Chondrocyte (in vitro differentiated cells): Measurements from ENCODE around the gene LSS. TPM values are rescaled to one million over a fixed set of nuclear protein-coding genes. Genes with fewer than 3 reads are reported as not detected.
A peak's percentile ranks its signal among the peaks of the same experiment; 100 is the strongest.

Source experiments
- DNase-seq: peaks from one replicate; pipeline ENCODE4 v3.0.0; 2021; ENCODE audit warnings: mixed read lengths, low spot score
- H3K27ac Mint-ChIP-seq: one replicate; pipeline ENCODE4 v1.8.0; 2021; ENCODE audit warnings: mild to moderate bottlenecking, moderate library complexity, mixed read lengths; ENCODE audit not compliant: unreplicated experiment
- H3K27me3 Mint-ChIP-seq: 2 replicates; pipeline ENCODE4 v1.8.0; 2021; ENCODE audit warnings: low read depth, mixed read lengths
- H3K36me3 Mint-ChIP-seq: 2 replicates; pipeline ENCODE4 v1.8.0; 2021; ENCODE audit warnings: low read depth, mixed read lengths
- H3K4me1 Mint-ChIP-seq: 2 replicates; pipeline ENCODE4 v1.8.0; 2021; ENCODE audit warnings: low read depth, mild to moderate bottlenecking, mixed read lengths
- H3K4me3 Mint-ChIP-seq: one replicate; pipeline ENCODE4 v1.8.0; 2021; ENCODE audit warnings: mild to moderate bottlenecking, moderate library complexity, mixed read lengths; ENCODE audit not compliant: unreplicated experiment
- H3K9me3 Mint-ChIP-seq: 2 replicates; pipeline ENCODE4 v1.8.0; 2021; ENCODE audit warnings: low read depth, mixed read lengths
- long read RNA-seq: library from polyadenylated mRNA; stranded (forward); transcript quantifications from one replicate; pipeline ENCODE4 v2.0.0, GENCODE V29; 2021
- total RNA-seq: library from RNA; stranded (reverse); gene quantifications from 3 replicates; pipeline ENCODE4 v1.2.1, GENCODE V29; 2021
- TF ChIP-seq, protein P1 (sequence below): fragments of 200-600 bp; sonication (generic); IDR thresholded peaks from 2 replicates; pipeline ENCODE4 v1.5.0; 2021; ENCODE audit warnings: antibody characterized with exemption, mild to moderate bottlenecking, moderate library complexity

The LSS gene
- 93.2 to 110 TPM (median 107 TPM) in 3 replicates for total RNA-seq
- long read RNA-seq, full-length matches to known transcripts, result 37 of 88 reads
- long read RNA-seq, partial matches to known transcripts, result 17 of 88 reads
- long read RNA-seq, other reads (novel, unspliced or antisense), result 34 of 88 reads

GRCh38 chr21:46228345-46229051 lies at the start of gene LSS:
TSS of gene LSS (minus strand) at chr21:46228774. CDS start at chr21:46228745, 29 bp downstream.
- peak within 1 kb of the TSS; percentile 95 for H3K27ac Mint-ChIP-seq
- peak; percentile 100 for DNase-seq
- H3K27me3 Mint-ChIP-seq, result no peaks in the 10 kb centered on the region
- peak within 1 kb of the TSS; percentile 93 for H3K4me3 Mint-ChIP-seq
- no peaks in the 10 kb centered on the region for H3K9me3 Mint-ChIP-seq
- peaks cover 8% of the 10 kb centered on the region for H3K36me3 Mint-ChIP-seq
- peaks cover 48% of the 10 kb centered on the region for H3K4me1 Mint-ChIP-seq
- TF ChIP-seq, protein P1, sequence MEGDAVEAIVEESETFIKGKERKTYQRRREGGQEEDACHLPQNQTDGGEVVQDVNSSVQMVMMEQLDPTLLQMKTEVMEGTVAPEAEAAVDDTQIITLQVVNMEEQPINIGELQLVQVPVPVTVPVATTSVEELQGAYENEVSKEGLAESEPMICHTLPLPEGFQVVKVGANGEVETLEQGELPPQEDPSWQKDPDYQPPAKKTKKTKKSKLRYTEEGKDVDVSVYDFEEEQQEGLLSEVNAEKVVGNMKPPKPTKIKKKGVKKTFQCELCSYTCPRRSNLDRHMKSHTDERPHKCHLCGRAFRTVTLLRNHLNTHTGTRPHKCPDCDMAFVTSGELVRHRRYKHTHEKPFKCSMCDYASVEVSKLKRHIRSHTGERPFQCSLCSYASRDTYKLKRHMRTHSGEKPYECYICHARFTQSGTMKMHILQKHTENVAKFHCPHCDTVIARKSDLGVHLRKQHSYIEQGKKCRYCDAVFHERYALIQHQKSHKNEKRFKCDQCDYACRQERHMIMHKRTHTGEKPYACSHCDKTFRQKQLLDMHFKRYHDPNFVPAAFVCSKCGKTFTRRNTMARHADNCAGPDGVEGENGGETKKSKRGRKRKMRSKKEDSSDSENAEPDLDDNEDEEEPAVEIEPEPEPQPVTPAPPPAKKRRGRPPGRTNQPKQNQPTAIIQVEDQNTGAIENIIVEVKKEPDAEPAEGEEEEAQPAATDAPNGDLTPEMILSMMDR, result no peak

- no peaks in the 10 kb centered on the region for H3K9me3 Mint-ChIP-seq
- no peaks in the 10 kb centered on the region for H3K27me3 Mint-ChIP-seq
- H3K4me3 Mint-ChIP-seq, result no peak overlapping the region
- DNase-seq, result no peak
- H3K36me3 Mint-ChIP-seq, result peaks cover 45% of the 10 kb centered on the region
- H3K27ac Mint-ChIP-seq, result no peak overlapping the region
- TF ChIP-seq, protein P1, result no peak
- no peaks in the 10 kb centered on the region for H3K4me1 Mint-ChIP-seq
Observed at GRCh38 chr21:46274797-46275390, 46.3 kb upstream of the LSS start.

GRCh38 chr21:46273341-46273740 lies 44.8 kb upstream of the LSS start:
- Mint-ChIP-seq H3K9me3 (no peaks in the 10 kb centered on the region), H3K4me3 (no peak overlapping the region), H3K27me3 (no peaks in the 10 kb centered on the region), H3K27ac (no peak overlapping the region), H3K36me3 (peaks cover 46% of the 10 kb centered on the region), H3K4me1 (no peaks in the 10 kb centered on the region)
- TF ChIP-seq, protein P1, result no peak
- no peak for DNase-seq

DNA sequence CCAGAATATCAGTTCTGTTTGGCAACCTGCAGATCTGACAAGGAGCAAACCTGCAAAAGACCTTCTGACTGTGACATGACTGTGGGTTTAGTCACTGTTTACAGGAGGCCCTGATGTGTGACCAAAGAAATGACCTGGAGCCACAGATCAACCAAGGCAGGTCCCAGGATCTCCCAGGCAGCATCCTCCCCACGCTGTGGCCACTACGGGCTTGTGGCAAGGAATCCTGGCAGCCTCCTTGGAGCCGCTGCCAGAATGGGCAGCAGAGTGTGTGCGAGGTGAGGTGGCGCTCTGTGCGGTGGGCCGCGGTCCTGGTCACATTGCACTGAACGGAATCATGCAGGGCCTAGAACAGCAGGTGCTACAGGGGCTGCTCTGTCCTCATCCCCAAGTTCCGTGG lies 40.9 kb upstream of the LSS start:
- no peak for DNase-seq
- TF ChIP-seq, protein P1, result no peak
- no peaks in the 10 kb centered on the region for H3K27me3 Mint-ChIP-seq
- no peak overlapping the region for H3K4me3 Mint-ChIP-seq
- no peaks in the 10 kb centered on the region for H3K4me1 Mint-ChIP-seq
- H3K9me3 Mint-ChIP-seq, result no peaks in the 10 kb centered on the region
- H3K27ac Mint-ChIP-seq, result no peak overlapping the region
- peaks cover 48% of the 10 kb centered on the region for H3K36me3 Mint-ChIP-seq

GRCh38 chr21:46268371-46268770 lies 39.8 kb upstream of the LSS start:
- Mint-ChIP-seq H3K36me3 (peaks cover 41% of the 10 kb centered on the region), H3K9me3 (no peaks in the 10 kb centered on the region), H3K4me3 (no peak overlapping the region), H3K4me1 (no peaks in the 10 kb centered on the region), H3K27ac (no peak overlapping the region), H3K27me3 (no peaks in the 10 kb centered on the region)
- TF ChIP-seq, protein P1, result no peak
- no peak for DNase-seq
